PFSK-1 (cell line): Measurements from ENCODE around the gene NUDT3.

ENCODE experiments used
- FOXP2 ChIP-seq: optimal IDR thresholded peaks from 2 replicates; pipeline ENCODE3; 2011; ENCODE audit warnings: borderline replicate concordance, control low read depth, inconsistent platforms; ENCODE audit not compliant: insufficient read depth; ENCODE audit errors: extremely low read length, extremely low read depth
- POLR2AphosphoS5 ChIP-seq: IDR thresholded peaks from 2 replicates; pipeline ENCODE4 v1.6.1; 2012; ENCODE audit warnings: low read depth, mild to moderate bottlenecking, control low read depth, low read length, moderate library complexity
- SIN3A ChIP-seq: IDR thresholded peaks from 2 replicates; pipeline ENCODE4 v1.6.1; 2012; ENCODE audit warnings: mild to moderate bottlenecking, low read length, moderate library complexity, borderline replicate concordance; ENCODE audit not compliant: insufficient read depth
- TAF1 ChIP-seq: IDR thresholded peaks from 2 replicates; pipeline ENCODE4 v1.6.1; 2012; ENCODE audit warnings: low read length, control low read depth, borderline replicate concordance; ENCODE audit not compliant: insufficient read depth
- TF ChIP-seq, protein P1 (sequence below), 2 experiments: IDR thresholded peaks; 2 replicates each; pipeline versions ENCODE4 v1.6.1 to v1.8.0; 2011 to 2012; ENCODE audit warnings: low read depth in 2 of 2, low read length in 2 of 2, control low read depth in 1 of 2, inconsistent platforms in 1 of 2, mild to moderate bottlenecking in 1 of 2, moderate library complexity in 1 of 2; ENCODE audit not compliant: insufficient read depth in 1 of 2

NUDT3 gene

DNA sequence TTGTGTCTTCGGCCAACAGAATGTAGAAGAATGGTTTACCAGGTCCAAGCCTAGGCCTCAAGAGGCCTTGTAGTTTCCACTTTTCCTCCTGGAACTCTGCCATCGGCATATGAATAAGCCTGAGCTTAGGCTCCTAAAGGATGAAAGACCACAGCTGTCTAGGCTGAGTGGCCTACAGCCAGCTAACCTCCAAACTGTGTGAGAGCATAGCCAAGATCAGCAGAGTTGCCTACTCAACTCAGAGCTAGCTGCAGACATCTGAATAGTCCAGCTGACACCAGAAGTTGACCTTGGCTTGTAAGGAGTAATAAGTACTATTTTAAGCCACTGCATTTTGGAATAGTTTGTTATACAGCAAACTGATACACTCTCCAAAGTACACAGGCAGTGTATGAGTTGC, 91.1 kb downstream of the NUDT3 start:
- TF ChIP-seq, protein P1, sequence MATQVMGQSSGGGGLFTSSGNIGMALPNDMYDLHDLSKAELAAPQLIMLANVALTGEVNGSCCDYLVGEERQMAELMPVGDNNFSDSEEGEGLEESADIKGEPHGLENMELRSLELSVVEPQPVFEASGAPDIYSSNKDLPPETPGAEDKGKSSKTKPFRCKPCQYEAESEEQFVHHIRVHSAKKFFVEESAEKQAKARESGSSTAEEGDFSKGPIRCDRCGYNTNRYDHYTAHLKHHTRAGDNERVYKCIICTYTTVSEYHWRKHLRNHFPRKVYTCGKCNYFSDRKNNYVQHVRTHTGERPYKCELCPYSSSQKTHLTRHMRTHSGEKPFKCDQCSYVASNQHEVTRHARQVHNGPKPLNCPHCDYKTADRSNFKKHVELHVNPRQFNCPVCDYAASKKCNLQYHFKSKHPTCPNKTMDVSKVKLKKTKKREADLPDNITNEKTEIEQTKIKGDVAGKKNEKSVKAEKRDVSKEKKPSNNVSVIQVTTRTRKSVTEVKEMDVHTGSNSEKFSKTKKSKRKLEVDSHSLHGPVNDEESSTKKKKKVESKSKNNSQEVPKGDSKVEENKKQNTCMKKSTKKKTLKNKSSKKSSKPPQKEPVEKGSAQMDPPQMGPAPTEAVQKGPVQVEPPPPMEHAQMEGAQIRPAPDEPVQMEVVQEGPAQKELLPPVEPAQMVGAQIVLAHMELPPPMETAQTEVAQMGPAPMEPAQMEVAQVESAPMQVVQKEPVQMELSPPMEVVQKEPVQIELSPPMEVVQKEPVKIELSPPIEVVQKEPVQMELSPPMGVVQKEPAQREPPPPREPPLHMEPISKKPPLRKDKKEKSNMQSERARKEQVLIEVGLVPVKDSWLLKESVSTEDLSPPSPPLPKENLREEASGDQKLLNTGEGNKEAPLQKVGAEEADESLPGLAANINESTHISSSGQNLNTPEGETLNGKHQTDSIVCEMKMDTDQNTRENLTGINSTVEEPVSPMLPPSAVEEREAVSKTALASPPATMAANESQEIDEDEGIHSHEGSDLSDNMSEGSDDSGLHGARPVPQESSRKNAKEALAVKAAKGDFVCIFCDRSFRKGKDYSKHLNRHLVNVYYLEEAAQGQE (IDR thresholded peaks at IDR 0.05; ENCODE audit: insufficient read depth in 1 of 2, low read depth in 2 of 2, low read length in 2 of 2): no peak
- TF ChIP-seq TAF1: no peak

DNA sequence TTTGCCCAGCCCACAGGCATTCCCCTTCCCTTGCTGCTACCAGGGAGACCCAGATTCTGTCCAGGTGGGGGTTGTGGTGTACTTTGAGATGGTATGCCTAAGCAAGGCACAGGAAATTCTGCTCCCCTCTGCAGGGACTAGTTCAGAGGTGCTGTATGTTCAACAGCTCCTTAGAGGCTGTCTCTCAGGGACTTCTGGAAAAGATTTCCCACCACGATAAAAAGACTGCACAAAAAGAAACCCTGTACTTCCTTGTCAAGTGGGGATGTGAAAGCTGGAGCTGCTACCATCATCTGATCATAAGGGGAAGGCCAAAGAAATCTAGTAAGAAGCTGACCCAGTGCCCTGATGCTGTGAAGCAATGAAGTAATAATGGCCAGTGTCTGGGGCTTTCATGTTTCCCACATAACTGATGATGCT, 92.1 kb downstream of the NUDT3 start:
- TF ChIP-seq POLR2AphosphoS5: no peak
- TF ChIP-seq FOXP2: no peak
- TF ChIP-seq TAF1: no peak
- TF ChIP-seq, protein P1 (IDR thresholded peaks at IDR 0.05; ENCODE audit: insufficient read depth in 1 of 2, low read depth in 2 of 2, low read length in 2 of 2): no peak
- no peak for TF ChIP-seq SIN3A

DNA sequence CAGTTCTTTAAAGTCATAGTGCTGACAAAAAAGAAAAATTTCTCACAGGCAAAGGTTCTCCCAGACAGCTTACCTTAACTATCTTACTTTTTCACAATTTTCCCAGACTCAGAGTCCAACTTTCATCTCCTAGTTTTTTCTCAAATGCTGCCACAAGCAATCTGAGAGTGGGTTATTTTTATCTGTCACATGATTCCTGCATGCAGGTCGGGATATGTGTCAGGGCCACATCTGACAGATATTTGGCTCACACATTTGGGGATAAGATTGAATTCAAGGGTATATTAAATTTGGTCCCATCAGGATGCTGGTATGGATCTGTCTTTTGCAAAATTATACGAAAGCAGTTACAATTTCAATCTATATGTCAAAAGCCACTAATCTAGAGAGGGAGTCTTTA, 93.5 kb downstream of the NUDT3 start:
- TF ChIP-seq POLR2AphosphoS5 (no peak), SIN3A (no peak), FOXP2 (no peak), TAF1 (no peak)
- TF ChIP-seq, protein P1 (IDR thresholded peaks at IDR 0.05; ENCODE audit: insufficient read depth in 1 of 2, low read depth in 2 of 2, low read length in 2 of 2): no peak

DNA sequence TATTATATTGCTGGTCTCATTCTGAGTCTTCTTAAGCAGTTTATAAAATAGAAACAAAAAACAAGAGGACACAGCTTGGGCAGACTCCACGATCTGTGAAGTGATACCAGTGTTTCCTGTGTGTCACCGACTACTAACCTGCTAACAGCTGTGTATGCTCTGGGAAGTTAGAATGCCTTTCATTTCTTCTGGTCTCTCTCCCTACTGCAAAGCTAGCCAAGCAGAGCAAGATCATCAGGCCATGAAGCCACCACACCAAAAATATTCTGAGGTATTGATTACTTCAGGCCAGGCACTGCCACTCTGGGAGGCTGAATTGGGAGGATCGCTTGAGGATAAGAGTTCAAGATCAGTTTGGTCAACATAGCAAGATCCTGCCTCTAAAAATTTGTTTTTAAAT, 96.7 kb downstream of the NUDT3 start:
- TF ChIP-seq SIN3A (no peak), POLR2AphosphoS5 (no peak), FOXP2 (no peak), TAF1 (no peak)
- TF ChIP-seq, protein P1 (IDR thresholded peaks at IDR 0.05; ENCODE audit: insufficient read depth in 1 of 2, low read depth in 2 of 2, low read length in 2 of 2): no peak

DNA sequence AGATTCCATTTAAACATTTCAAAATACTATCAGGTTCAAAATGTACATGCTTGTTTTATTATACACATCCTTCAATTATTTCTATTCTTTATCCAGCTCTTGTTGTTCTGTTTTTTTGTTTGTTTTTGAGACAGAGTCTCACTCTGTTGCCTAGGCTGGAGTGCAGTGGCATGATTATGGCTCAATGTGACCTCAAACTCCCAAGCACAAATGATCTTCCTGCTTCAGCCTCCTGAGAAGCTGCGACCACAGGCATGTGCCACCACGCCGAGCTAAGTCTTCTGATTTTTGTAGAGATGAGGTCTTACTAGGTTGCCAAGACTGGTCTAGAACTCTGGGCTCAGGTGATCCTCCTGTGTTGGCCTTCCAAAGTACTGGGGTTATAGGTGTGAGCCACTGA, 99.5 kb downstream of the NUDT3 start:
- TF ChIP-seq POLR2AphosphoS5: no peak
- TF ChIP-seq TAF1: no peak
- TF ChIP-seq SIN3A: no peak
- TF ChIP-seq, protein P1 (IDR thresholded peaks at IDR 0.05; ENCODE audit: insufficient read depth in 1 of 2, low read depth in 2 of 2, low read length in 2 of 2): no peak
